GM12801 (cell line): ENCODE measurements around the gene RPL13A.

ENCODE experiments used
- TF ChIP-seq, protein P1 (sequence below): IDR thresholded peaks from one replicate; pipeline ENCODE4 v1.5.1; 2011; ENCODE audit warnings: control low read depth; ENCODE audit not compliant: insufficient read length; ENCODE audit errors: extremely low read depth

The RPL13A gene

DNA sequence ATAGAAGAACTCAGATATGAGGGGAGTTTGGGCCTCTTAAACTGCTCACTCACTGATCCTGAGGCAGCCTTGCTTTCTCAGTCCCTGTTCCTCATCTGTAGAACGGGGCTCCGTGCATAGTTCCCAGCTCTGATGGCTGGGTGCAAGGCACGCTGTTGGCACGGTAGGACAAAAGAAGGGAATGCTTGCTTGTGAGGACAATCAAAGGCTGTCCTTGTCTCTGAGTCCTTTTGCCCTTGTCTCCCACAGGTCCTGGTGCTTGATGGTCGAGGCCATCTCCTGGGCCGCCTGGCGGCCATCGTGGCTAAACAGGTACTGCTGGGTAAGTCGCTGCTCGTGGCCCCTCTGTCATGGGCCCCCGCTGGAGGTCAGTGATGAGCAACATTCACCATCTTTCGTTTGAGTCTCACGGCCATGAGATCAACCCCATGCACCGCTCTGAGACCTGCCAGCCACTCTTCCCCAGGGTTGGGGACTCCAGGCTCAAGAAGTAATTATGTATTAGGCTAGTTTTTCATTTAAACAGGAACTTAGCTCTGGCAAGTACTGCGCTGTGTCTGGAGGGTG is 2.3 kb downstream of the RPL13A start:
- TF ChIP-seq, protein P1, sequence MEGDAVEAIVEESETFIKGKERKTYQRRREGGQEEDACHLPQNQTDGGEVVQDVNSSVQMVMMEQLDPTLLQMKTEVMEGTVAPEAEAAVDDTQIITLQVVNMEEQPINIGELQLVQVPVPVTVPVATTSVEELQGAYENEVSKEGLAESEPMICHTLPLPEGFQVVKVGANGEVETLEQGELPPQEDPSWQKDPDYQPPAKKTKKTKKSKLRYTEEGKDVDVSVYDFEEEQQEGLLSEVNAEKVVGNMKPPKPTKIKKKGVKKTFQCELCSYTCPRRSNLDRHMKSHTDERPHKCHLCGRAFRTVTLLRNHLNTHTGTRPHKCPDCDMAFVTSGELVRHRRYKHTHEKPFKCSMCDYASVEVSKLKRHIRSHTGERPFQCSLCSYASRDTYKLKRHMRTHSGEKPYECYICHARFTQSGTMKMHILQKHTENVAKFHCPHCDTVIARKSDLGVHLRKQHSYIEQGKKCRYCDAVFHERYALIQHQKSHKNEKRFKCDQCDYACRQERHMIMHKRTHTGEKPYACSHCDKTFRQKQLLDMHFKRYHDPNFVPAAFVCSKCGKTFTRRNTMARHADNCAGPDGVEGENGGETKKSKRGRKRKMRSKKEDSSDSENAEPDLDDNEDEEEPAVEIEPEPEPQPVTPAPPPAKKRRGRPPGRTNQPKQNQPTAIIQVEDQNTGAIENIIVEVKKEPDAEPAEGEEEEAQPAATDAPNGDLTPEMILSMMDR = no peak

DNA sequence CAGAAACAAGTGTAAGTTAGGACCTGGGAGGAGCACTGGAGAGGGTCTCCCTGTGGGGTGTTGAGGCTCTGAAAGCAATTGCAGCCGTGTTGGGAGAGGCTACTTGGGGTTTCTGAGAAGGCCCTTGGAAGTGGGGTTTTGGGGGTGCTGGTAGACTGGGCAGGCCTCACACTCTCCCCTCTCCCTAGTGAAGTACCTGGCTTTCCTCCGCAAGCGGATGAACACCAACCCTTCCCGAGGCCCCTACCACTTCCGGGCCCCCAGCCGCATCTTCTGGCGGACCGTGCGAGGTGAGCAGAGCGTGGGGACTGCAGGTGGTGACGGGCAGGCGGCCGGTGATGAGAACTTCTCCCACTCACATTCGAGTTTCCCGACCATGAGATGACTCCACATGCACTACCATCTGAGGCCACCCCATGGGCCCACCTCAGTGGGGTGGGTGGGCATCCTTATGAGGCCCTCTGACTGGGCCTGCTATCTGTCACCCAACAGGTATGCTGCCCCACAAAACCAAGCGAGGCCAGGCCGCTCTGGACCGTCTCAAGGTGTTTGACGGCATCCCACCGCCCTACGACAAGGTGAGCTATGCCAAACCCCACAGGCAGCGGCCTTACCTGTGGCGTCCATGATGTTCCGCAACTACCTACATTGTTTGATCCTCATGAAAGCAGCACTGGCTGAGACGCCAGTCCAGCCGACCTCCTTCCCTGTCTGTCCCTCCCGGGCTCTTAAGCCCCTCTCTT is 3.0 kb downstream of the RPL13A start:
- TF ChIP-seq, protein P1 = no peak

DNA sequence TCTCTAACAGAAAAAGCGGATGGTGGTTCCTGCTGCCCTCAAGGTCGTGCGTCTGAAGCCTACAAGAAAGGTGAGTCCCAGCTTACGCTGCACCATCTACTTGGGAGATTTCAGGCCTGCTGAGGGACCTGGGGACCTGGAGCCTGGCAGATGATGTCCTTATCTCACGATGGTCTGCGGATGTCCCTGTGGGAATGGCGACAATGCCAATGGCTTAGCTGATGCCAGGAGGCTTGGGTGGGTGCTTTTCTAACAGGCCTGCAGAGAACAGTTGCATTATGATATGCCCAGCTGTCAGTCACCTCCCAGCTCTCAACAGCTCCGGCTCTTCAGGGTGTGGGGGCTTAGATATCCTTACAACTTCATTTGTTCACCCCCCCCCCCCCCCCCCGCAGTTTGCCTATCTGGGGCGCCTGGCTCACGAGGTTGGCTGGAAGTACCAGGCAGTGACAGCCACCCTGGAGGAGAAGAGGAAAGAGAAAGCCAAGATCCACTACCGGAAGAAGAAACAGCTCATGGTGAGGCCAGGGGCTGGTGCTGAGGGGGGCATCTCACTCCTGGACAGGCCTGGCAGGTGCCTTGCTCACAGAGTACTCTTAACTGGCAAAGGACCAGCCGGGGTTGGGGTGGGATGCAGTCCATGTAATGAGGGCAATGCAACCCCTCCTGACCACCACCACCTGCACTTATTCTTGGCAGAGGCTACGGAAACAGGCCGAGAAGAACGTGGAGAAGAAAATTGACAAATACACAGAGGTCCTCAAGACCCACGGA is 3.8 kb downstream of the RPL13A start:
- TF ChIP-seq, protein P1 = no peak

DNA sequence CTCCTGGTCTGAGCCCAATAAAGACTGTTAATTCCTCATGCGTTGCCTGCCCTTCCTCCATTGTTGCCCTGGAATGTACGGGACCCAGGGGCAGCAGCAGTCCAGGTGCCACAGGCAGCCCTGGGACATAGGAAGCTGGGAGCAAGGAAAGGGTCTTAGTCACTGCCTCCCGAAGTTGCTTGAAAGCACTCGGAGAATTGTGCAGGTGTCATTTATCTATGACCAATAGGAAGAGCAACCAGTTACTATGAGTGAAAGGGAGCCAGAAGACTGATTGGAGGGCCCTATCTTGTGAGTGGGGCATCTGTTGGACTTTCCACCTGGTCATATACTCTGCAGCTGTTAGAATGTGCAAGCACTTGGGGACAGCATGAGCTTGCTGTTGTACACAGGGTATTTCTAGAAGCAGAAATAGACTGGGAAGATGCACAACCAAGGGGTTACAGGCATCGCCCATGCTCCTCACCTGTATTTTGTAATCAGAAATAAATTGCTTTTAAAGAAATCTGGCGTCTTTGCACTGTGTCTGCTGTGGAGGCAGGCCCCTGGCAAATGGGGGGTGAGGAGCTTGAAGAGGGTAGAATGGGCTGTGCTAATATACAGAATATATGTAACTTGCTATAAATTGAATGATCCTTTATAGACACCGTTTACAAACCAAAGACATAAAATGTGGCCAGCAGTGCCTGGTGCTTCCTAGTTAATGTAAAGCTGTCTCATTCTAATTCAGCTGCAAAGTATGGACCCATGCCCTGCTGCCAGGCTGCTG is 4.6 kb downstream of the RPL13A start:
- TF ChIP-seq, protein P1 = no peak

DNA sequence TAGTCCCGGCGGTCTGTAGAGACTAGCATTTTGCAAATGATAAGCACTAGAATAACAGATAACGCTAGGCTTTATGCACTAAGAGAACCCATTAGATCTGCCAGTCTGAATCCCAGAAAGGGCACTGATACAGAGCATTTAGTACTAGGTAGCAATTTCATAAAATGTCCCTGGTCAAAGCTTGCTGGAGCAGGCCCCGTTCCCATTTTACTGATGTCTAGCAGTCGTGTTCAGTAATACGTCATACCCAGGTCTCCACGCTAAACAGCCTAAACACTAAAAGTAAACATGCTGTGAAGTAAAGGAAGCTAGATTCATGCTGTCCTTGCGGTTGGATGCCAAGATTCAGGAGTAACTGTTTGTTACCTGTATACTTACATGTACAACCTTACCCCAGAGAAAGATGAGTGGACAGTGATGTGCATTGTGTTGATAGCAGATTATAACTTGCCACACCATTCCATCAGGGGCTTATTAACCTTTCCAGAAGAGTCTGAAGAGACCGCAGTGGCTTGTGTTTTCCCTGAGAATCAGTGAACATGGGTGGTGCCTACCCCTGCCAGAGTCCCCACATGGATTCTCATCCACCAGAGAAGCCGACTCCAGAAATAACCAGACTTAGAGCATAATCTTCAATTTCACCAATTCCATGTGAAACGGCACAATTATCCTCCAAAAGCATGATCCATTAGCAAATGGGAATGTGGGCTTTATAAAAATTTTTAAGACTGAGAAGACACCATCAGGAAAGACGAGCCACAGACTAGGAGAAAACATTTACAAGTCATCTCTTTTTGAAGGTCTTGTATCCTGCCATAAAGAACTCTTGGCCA is 5.4 kb downstream of the RPL13A start:
- TF ChIP-seq, protein P1 = no peak

DNA sequence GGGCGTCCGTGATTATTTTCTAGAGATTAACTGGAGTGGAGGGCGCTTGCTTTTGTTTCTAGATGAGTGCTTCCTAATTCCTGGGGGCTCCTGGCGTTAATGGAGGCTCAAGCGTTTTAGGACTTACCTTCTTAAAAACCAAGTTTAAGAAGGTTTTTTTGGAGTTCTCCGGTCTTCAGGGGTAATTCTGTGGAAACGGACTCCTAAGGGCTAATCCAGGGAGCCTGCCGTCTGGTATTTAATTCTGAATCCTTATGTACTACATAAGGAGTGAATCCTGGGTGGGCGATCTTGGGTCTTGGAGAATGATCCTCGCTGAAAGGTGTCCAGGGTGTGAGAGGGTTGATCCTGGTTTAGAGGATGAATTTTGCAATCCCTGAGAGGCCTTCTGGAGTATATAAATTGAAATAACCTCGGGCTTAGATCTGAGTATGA is 9.2 kb downstream of the RPL13A start:
- TF ChIP-seq, protein P1 = no peak
